Epidermal melanocyte (primary cell): ENCODE results near the gene SLC35A3.

Experiments used
- DNase-seq: peaks from one replicate; pipeline ENCODE4 v3.0.0; 2011; ENCODE audit warnings: low spot score; ENCODE audit not compliant: insufficient read length

SLC35A3 gene

GRCh38 chr1:100075773-100076172 is 106.0 kb downstream of the SLC35A3 start:
- DNase-seq, result no peak

GRCh38 chr1:100076319-100076718 is 106.5 kb downstream of the SLC35A3 start:
- no peak for DNase-seq

GRCh38 chr1:100076744-100077143 is 106.9 kb downstream of the SLC35A3 start:
- DNase-seq, result no peak

GRCh38 chr1:100077531-100077930 is 107.7 kb downstream of the SLC35A3 start:
- DNase-seq, result no peak

- DNase-seq, result no peak
Observed at GRCh38 chr1:100080331-100080730, 110.5 kb downstream of the SLC35A3 start.
